BLaER1 (cell line): Measurements from ENCODE around the gene EIF3F.

Experiments used
- H3K27ac ChIP-seq: shearing (Covaris generic); formaldehyde crosslinking; 2 replicates; pipeline ENCODE4 v1.8.1; 2022
- H3K27me3 ChIP-seq: shearing (Covaris generic); formaldehyde crosslinking; 2 replicates; pipeline ENCODE4 v1.8.1; 2022
- H3K36me3 ChIP-seq: shearing (Covaris generic); formaldehyde crosslinking; 2 replicates; pipeline ENCODE4 v1.8.1; 2022
- H3K4me1 ChIP-seq: shearing (Covaris generic); formaldehyde crosslinking; 2 replicates; pipeline ENCODE4 v1.8.1; 2022
- H3K4me2 ChIP-seq: shearing (Covaris generic); formaldehyde crosslinking; 2 replicates; pipeline ENCODE4 v1.8.1; 2022
- H3K4me3 ChIP-seq: shearing (Covaris generic); formaldehyde crosslinking; 2 replicates; pipeline ENCODE4 v1.8.1; 2022
- H3K9ac ChIP-seq: shearing (Covaris generic); formaldehyde crosslinking; 2 replicates; pipeline ENCODE4 v1.8.1; 2022
- H3K9me3 ChIP-seq: shearing (Covaris generic); formaldehyde crosslinking; 2 replicates; pipeline ENCODE4 v1.8.1; 2022
- H4K20me1 ChIP-seq: shearing (Covaris generic); formaldehyde crosslinking; 2 replicates; pipeline ENCODE4 v1.8.1; 2022
- Cebpa-rat ChIP-seq: shearing (Covaris generic); IDR thresholded peaks from 2 replicates; pipeline ENCODE4 v1.8.1; 2022

The EIF3F gene

GRCh38 chr11:7986768-7987559, at the start of gene EIF3F:
TSS of gene EIF3F (plus strand) at chr11:7987337. CDS start at chr11:7987353, 16 bp downstream.
- peaks cover 53% of the 10 kb centered on the region for H3K4me1 ChIP-seq

GRCh38 chr11:7941146-7941545, 46.0 kb upstream of the EIF3F start:
- Histone ChIP-seq H3K4me1 (no peaks in the 10 kb centered on the region), H3K36me3 (no peaks in the 10 kb centered on the region), H4K20me1 (no peaks in the 10 kb centered on the region), H3K9me3 (peaks cover 26% of the 10 kb centered on the region), H3K4me2 (no peak overlapping the region), H3K27ac (no peak overlapping the region), H3K9ac (no peak overlapping the region), H3K27me3 (no peaks in the 10 kb centered on the region), H3K4me3 (no peak overlapping the region)
- TF ChIP-seq Cebpa-rat = no peak

More at GRCh38 chr11:7986768-7987559, at the start of gene EIF3F:
- Histone ChIP-seq H3K4me3 (peak within 1 kb of the TSS; percentile 80), H3K36me3 (peaks cover 34% of the 10 kb centered on the region), H3K9me3 (no peaks in the 10 kb centered on the region), H3K27ac (peak within 1 kb of the TSS; percentile 90), H3K9ac (peak within 1 kb of the TSS; percentile 87), H3K4me2 (peak within 1 kb of the TSS; percentile 94), H4K20me1 (peaks cover 39% of the 10 kb centered on the region), H3K27me3 (no peaks in the 10 kb centered on the region)
- no peak for TF ChIP-seq Cebpa-rat

GRCh38 chr11:7941608-7942007, 45.5 kb upstream of the EIF3F start, which contains the start of gene OR10A3:
TSS of gene OR10A3 (minus strand) at chr11:7941708. CDS start at chr11:7939520, 2,188 bp downstream.
- H3K27me3 ChIP-seq = no peaks in the 10 kb centered on the region
- H4K20me1 ChIP-seq = no peaks in the 10 kb centered on the region
- no peak within 1 kb of the TSS for H3K27ac ChIP-seq
- H3K36me3 ChIP-seq = no peaks in the 10 kb centered on the region
- no peak for TF ChIP-seq Cebpa-rat
- peaks cover 26% of the 10 kb centered on the region for H3K9me3 ChIP-seq
- no peak within 1 kb of the TSS for H3K9ac ChIP-seq
- no peak within 1 kb of the TSS for H3K4me2 ChIP-seq
- H3K4me1 ChIP-seq = no peaks in the 10 kb centered on the region
- no peak within 1 kb of the TSS for H3K4me3 ChIP-seq

GRCh38 chr11:7944123-7944522, 43.0 kb upstream of the EIF3F start:
- no peaks in the 10 kb centered on the region for H4K20me1 ChIP-seq
- no peak overlapping the region for H3K4me3 ChIP-seq
- H3K4me1 ChIP-seq = no peaks in the 10 kb centered on the region
- no peak overlapping the region for H3K27ac ChIP-seq
- H3K36me3 ChIP-seq = no peaks in the 10 kb centered on the region
- no peak overlapping the region for H3K4me2 ChIP-seq
- no peaks in the 10 kb centered on the region for H3K27me3 ChIP-seq
- H3K9me3 ChIP-seq = peaks cover 26% of the 10 kb centered on the region
- no peak for TF ChIP-seq Cebpa-rat
- no peak overlapping the region for H3K9ac ChIP-seq

GRCh38 chr11:7949934-7950333, 37.2 kb upstream of the EIF3F start:
- H3K27ac ChIP-seq = no peak overlapping the region
- peaks cover 6% of the 10 kb centered on the region for H3K9me3 ChIP-seq
- H3K4me1 ChIP-seq = no peaks in the 10 kb centered on the region
- H3K9ac ChIP-seq = no peak overlapping the region
- H4K20me1 ChIP-seq = no peaks in the 10 kb centered on the region
- no peak overlapping the region for H3K4me2 ChIP-seq
- H3K4me3 ChIP-seq = no peak overlapping the region
- no peaks in the 10 kb centered on the region for H3K36me3 ChIP-seq
- H3K27me3 ChIP-seq = no peaks in the 10 kb centered on the region
- TF ChIP-seq Cebpa-rat = no peak

- Histone ChIP-seq H3K27ac (no peak overlapping the region), H3K9me3 (0 out of 2 replicates have a peak, but pooled peaks cover 4% of the 10 kb centered on the region), H4K20me1 (no peaks in the 10 kb centered on the region), H3K27me3 (no peaks in the 10 kb centered on the region), H3K4me1 (no peaks in the 10 kb centered on the region), H3K36me3 (no peaks in the 10 kb centered on the region), H3K9ac (no peak overlapping the region), H3K4me2 (no peak overlapping the region), H3K4me3 (no peak overlapping the region)
- no peak for TF ChIP-seq Cebpa-rat
Observed at GRCh38 chr11:7955191-7955590, 31.9 kb upstream of the EIF3F start.

GRCh38 chr11:7964261-7964660, 22.9 kb upstream of the EIF3F start:
- H4K20me1 ChIP-seq = no peaks in the 10 kb centered on the region
- no peak overlapping the region for H3K4me3 ChIP-seq
- no peak overlapping the region for H3K9ac ChIP-seq
- no peak overlapping the region for H3K27ac ChIP-seq
- H3K27me3 ChIP-seq = no peaks in the 10 kb centered on the region
- no peaks in the 10 kb centered on the region for H3K36me3 ChIP-seq
- peaks cover 19% of the 10 kb centered on the region for H3K4me1 ChIP-seq
- TF ChIP-seq Cebpa-rat = no peak
- H3K4me2 ChIP-seq = peak overlapping the region; percentile 41
- H3K9me3 ChIP-seq = peaks cover 22% of the 10 kb centered on the region; the same call in 1 of the 2 replicates

- H3K36me3 ChIP-seq = no peaks in the 10 kb centered on the region
- peaks cover 19% of the 10 kb centered on the region for H3K4me1 ChIP-seq
- H3K9ac ChIP-seq = no peak overlapping the region
- H3K4me3 ChIP-seq = no peak overlapping the region
- H3K4me2 ChIP-seq = peak overlapping the region; percentile 41; the same call in 1 of the 2 replicates
- H3K27me3 ChIP-seq = no peaks in the 10 kb centered on the region
- no peaks in the 10 kb centered on the region for H4K20me1 ChIP-seq
- H3K9me3 ChIP-seq = peaks cover 22% of the 10 kb centered on the region; the same call in 1 of the 2 replicates
- TF ChIP-seq Cebpa-rat = no peak
- H3K27ac ChIP-seq = no peak overlapping the region
Observed at GRCh38 chr11:7964873-7965272, 22.3 kb upstream of the EIF3F start.

- H3K27ac ChIP-seq = no peak within 1 kb of the TSS
- H3K4me3 ChIP-seq = no peak within 1 kb of the TSS
- peaks cover 18% of the 10 kb centered on the region; the same call in 1 of the 2 replicates for H3K9me3 ChIP-seq
- no peak within 1 kb of the TSS for H3K9ac ChIP-seq
- peak within 1 kb of the TSS; percentile 41 for H3K4me2 ChIP-seq
- TF ChIP-seq Cebpa-rat = no peak
- no peaks in the 10 kb centered on the region for H4K20me1 ChIP-seq
- peaks cover 19% of the 10 kb centered on the region for H3K4me1 ChIP-seq
- no peaks in the 10 kb centered on the region for H3K27me3 ChIP-seq
- H3K36me3 ChIP-seq = no peaks in the 10 kb centered on the region
Observed at GRCh38 chr11:7965386-7965785, 21.8 kb upstream of the EIF3F start, which contains the start of gene NLRP10. TSS of gene NLRP10 (minus strand) at chr11:7965447. CDS start at chr11:7963495, 1,952 bp downstream.

- Histone ChIP-seq H3K36me3 (no peaks in the 10 kb centered on the region), H4K20me1 (no peaks in the 10 kb centered on the region), H3K4me2 (no peak overlapping the region), H3K4me3 (no peak overlapping the region), H3K27ac (no peak overlapping the region), H3K9me3 (peaks cover 13% of the 10 kb centered on the region; the same call in 1 of the 2 replicates), H3K4me1 (peaks cover 19% of the 10 kb centered on the region), H3K27me3 (no peaks in the 10 kb centered on the region), H3K9ac (no peak overlapping the region)
- TF ChIP-seq Cebpa-rat = no peak
Observed at GRCh38 chr11:7967097-7967496, 20.0 kb upstream of the EIF3F start.
